GM19043 (cell line): ENCODE measurements around the gene SLC11A1.

Experiments used
- ATAC-seq: cut with Tn5 transposase; IDR thresholded peaks from one replicate; pipeline ENCODE4 v1.9.1; 2021; ENCODE audit warnings: low read depth; ENCODE audit not compliant: unreplicated experiment

Gene SLC11A1

GRCh38 chr2:218381916-218382366, at the start of gene SLC11A1:
SLC11A1 (plus strand) TSS chr2:218382273; CDS start chr2:218382369, 96 bp downstream.
- no peak for ATAC-seq

GRCh38 chr2:218332288-218332687, 49.8 kb upstream of the SLC11A1 start:
- no peak for ATAC-seq

GRCh38 chr2:218332920-218333645, 49.0 kb upstream of the SLC11A1 start:
- no peak for ATAC-seq

GRCh38 chr2:218334531-218334930, 47.5 kb upstream of the SLC11A1 start:
- no peak for ATAC-seq

GRCh38 chr2:218340656-218341055, 41.4 kb upstream of the SLC11A1 start:
- no peak for ATAC-seq

GRCh38 chr2:218341381-218341780, 40.7 kb upstream of the SLC11A1 start:
- no peak for ATAC-seq

GRCh38 chr2:218342837-218343236, 39.2 kb upstream of the SLC11A1 start:
- no peak for ATAC-seq

- ATAC-seq, result no peak
Measured at GRCh38 chr2:218343591-218343990, 38.5 kb upstream of the SLC11A1 start.

GRCh38 chr2:218344090-218344754, 37.9 kb upstream of the SLC11A1 start:
- no peak for ATAC-seq

- ATAC-seq, result no peak
Measured at GRCh38 chr2:218344755-218345417, 37.2 kb upstream of the SLC11A1 start.

GRCh38 chr2:218345491-218346236, 36.4 kb upstream of the SLC11A1 start:
- no peak for ATAC-seq

GRCh38 chr2:218347172-218347571, 34.9 kb upstream of the SLC11A1 start:
- no peak for ATAC-seq

GRCh38 chr2:218354045-218354444, 28.0 kb upstream of the SLC11A1 start:
- ATAC-seq, result no peak

GRCh38 chr2:218354850-218355443, 27.1 kb upstream of the SLC11A1 start:
- no peak for ATAC-seq

- no peak for ATAC-seq
Measured at GRCh38 chr2:218357236-218358177, 24.6 kb upstream of the SLC11A1 start.

- ATAC-seq, result no peak
Measured at GRCh38 chr2:218360453-218360852, 21.6 kb upstream of the SLC11A1 start.

- no peak for ATAC-seq
Measured at GRCh38 chr2:218362606-218363005, 19.5 kb upstream of the SLC11A1 start.

- ATAC-seq, result no peak
Measured at GRCh38 chr2:218363736-218364135, 18.3 kb upstream of the SLC11A1 start.

- ATAC-seq, result no peak
Measured at GRCh38 chr2:218364196-218364595, 17.9 kb upstream of the SLC11A1 start.
